IPS DF 4.7 (cell line): ENCODE results near the gene EPM2A.
A peak's percentile ranks its signal among the peaks of the same experiment; 100 is the strongest.

Experiments used
- DNase-seq: peaks from one replicate; pipeline ENCODE4 v3.0.0-alpha.2; 2013; ENCODE audit warnings: low spot score; ENCODE audit errors: extremely low read depth

The EPM2A gene

GRCh38 chr6:145681965-145682364, 53.4 kb downstream of the EPM2A start:
- DNase-seq = no peak

GRCh38 chr6:145673504-145673903, 61.8 kb downstream of the EPM2A start:
- DNase-seq = no peak

- DNase-seq = no peak
These were observed 65.0 kb downstream of the EPM2A start for GRCh38 chr6:145670311-145670710.

- DNase-seq = no peak
These were observed 65.7 kb downstream of the EPM2A start for GRCh38 chr6:145669627-145670034.

GRCh38 chr6:145668844-145669243, 66.5 kb downstream of the EPM2A start:
- DNase-seq = no peak

- DNase-seq = no peak
These were observed 74.6 kb downstream of the EPM2A start for GRCh38 chr6:145660676-145661075.

- no peak for DNase-seq
These were observed 79.2 kb downstream of the EPM2A start for GRCh38 chr6:145656128-145656527.

- DNase-seq = no peak
These were observed 82.7 kb downstream of the EPM2A start for GRCh38 chr6:145652572-145652971.

- DNase-seq = no peak
These were observed 83.3 kb downstream of the EPM2A start for GRCh38 chr6:145651988-145652387.

GRCh38 chr6:145648149-145648548, 87.2 kb downstream of the EPM2A start:
- no peak for DNase-seq

- no peak for DNase-seq
These were observed 87.7 kb downstream of the EPM2A start for GRCh38 chr6:145647602-145648001.

GRCh38 chr6:145643760-145644159, 91.6 kb downstream of the EPM2A start:
- DNase-seq = no peak

- DNase-seq = peak; percentile 79
These were observed 101.2 kb downstream of the EPM2A start for GRCh38 chr6:145633981-145634627.

- no peak for DNase-seq
These were observed 102.3 kb downstream of the EPM2A start for GRCh38 chr6:145632971-145633370.

- DNase-seq = no peak
These were observed 103.9 kb downstream of the EPM2A start for GRCh38 chr6:145631374-145631773.

- no peak for DNase-seq
These were observed 104.7 kb downstream of the EPM2A start for GRCh38 chr6:145630598-145630997.

GRCh38 chr6:145629478-145629877, 105.8 kb downstream of the EPM2A start:
- DNase-seq = no peak

GRCh38 chr6:145627451-145627850, 107.9 kb downstream of the EPM2A start:
- DNase-seq = no peak

GRCh38 chr6:145626857-145627256, 108.5 kb downstream of the EPM2A start:
- no peak for DNase-seq

GRCh38 chr6:145623231-145623630, 112.1 kb downstream of the EPM2A start:
- no peak for DNase-seq

- no peak for DNase-seq
These were observed 113.5 kb downstream of the EPM2A start for GRCh38 chr6:145621776-145622175.

- no peak for DNase-seq
These were observed 115.2 kb downstream of the EPM2A start for GRCh38 chr6:145620088-145620487.

GRCh38 chr6:145609521-145609920, 125.8 kb downstream of the EPM2A start:
- no peak for DNase-seq

GRCh38 chr6:145608850-145609249, 126.5 kb downstream of the EPM2A start:
- DNase-seq = no peak
